ENCODE results near the gene TMEM175.

The TMEM175 gene

GRCh38 chr4:899556-899906 is 32.7 kb upstream of the TMEM175 start:
- no peak for DNase-seq

DNA sequence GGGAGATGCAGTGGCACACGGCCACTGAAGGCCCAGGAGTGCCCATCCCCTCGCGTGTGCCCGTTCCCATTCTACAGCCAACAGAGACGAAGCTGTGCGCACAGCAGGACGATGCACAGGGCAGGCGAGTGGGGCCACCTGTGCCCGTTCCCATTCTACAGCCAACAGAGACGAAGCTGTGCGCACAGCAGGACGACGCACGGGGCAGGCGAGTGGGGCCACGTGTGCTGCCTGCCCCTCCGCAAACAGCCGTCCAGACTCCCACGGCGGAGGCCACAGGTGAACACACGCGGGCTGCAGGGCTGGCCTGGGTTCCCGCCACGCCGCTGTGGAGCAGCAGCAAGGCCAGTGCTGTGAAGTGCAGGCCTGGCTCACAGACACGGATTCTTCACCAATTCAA is 32.2 kb upstream of the TMEM175 start:
- no peak for DNase-seq

GRCh38 chr4:900721-901120 is 31.5 kb upstream of the TMEM175 start:
- no peak for DNase-seq

GRCh38 chr4:901192-901910 is 30.9 kb upstream of the TMEM175 start:
- no peak for DNase-seq

- DNase-seq, result no peak
Observed at GRCh38 chr4:903066-904046, 28.9 kb upstream of the TMEM175 start.

DNA sequence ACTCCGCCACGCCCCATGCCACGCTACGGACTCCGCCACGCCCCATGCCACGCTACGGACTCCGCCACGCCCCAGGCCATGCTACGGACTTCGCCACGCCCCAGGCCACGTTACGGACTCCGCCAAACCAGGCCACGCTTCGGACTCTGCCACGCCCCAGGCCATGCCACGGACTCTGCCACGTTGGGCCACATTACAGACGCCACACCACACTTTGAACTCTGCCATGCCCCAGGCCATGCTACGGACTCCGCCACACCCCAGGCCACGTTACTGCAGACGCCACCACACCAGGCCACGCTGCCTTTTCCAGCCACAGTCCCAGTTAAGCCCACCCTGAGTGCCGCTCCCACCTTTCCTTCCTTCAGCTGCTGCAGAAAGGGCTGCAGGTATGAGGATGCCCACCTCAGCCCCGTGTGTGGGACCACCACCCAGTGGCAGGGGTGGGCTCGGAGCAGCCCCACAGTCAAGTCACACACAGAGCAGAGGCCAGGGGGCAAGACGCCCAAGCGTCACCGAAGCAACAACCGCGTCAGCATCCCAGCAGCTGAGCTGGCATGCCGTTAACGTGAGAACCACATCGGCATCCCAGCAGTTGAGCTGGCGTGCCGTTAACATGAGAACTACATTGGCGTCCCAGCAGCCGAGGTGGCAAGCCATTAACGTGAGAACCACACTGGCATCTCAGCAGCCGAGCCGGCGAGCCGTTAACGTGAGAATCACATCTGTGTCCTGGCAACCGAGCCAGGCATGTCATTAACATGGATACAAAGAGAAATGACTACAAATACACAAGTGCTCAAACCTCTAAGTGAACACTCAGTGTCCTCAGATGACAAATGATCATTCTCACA is 26.5 kb upstream of the TMEM175 start:
- DNase-seq, result no peak

DNA sequence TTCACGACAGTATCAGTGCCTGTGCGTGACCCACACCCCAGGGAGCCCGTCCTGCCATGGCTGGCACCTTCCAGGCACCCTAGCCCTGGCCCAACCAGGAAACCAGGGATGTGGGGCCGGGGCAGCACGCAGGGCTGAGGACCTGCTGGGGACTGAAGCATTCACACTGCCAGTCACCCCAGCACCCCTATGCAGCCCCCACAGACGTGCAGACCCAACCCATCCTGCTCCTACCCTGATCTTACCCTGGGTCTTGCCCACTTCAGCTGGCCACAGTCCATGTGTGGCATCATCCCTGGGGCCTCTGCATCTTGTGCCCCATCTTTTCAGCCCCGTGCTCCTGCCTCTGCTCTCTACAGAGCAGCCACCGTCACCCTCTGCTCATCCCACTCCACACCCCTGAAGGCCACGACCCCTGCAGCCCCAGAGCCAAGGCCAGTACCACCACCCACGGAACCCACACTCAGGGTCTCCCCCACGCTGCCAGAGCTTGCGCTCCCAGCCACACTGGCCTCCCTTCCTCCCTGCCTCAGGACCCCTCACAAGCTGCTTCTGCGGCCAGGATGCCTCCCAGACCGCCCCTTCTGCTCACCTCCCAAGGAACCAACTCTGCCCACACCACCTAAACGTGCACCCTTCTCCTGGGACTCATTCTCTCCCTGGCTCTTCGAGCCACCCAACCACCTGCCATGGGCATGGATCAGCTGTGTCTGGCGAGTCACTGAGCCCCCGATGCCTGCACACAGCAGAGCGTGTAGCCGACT is 25.7 kb upstream of the TMEM175 start:
- DNase-seq, result no peak

DNA sequence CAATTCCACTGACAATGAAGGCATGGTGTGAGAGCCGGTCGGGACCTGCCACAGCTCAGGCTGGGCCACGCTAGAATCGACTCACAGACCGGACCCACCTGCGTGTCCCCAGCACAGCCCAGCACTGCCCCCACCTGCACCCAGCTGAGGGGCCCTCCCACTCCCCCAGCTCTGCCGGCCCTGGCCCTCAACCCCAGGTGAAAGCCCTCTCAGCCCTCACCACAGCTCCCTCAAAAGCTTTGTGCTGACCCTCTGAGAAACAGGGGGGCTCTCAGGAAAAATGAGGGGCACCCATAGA is 25.2 kb upstream of the TMEM175 start:
- DNase-seq, result no peak

DNA sequence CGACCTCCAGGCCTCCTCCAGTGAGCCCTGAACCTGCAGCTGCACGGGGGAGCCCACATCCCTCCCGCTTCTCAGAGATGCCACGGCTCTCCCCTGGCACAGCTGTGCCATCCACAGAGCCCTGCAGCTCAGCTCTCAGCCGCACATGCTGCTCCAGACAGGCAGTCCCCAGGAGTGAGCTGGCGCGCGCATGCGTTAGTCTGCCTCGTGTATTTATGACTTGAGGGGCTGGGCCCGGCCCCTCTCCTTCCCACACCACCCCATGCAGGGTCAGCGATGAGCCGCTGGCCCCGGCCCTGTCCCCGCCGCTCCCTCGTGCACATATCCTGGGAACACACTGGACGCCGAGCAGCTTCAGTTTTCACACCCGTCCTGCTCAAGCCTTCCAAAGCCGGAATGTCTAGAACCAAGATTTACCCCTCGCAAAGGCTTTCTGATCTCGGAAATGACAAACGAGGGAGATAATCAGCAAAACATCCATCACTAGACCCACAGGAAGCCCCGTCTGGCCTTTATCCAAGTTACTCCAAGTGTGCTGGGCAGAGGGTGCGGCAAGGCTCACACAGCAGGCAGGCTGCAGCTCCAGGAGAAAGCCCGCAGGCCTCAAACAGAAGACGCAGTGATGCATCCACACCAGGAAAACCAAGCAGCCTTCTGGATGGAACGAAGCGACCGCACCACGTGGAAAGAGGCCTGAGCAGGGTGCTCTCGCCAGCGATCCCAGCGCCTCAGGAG is 24.4 kb upstream of the TMEM175 start:
- DNase-seq, result no peak

GRCh38 chr4:909131-909571 is 23.1 kb upstream of the TMEM175 start:
- DNase-seq, result no peak

GRCh38 chr4:909821-910220 is 22.4 kb upstream of the TMEM175 start:
- no peak for DNase-seq

GRCh38 chr4:910366-911091 is 21.7 kb upstream of the TMEM175 start:
- no peak for DNase-seq

DNA sequence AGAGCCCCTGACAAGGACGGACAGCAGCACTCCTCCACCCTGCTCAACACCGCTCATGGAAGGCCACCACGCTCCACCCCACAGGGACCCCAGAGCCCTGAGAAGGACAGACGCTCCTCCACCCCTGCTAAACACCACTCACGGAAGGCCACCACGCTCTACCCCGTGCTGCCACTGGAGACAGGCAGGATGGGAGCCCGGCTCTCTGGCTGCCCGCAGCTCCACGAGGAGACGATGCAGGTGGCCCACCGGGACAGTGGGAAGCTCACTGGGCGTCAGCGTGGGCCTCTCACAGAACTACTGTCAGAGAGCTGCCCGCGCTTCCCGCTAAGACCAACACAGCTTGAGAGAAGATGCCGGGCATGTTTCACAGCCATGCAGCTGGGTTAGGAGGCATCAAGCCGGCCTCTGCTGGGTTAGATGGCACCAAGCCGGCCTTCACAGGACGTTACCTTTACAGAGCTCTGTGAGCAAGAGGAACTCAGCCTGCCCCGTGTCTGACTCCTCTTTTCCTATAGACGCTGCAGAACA is 21.0 kb upstream of the TMEM175 start:
- DNase-seq, result no peak

- DNase-seq, result no peak
Observed at GRCh38 chr4:911871-912490, 20.3 kb upstream of the TMEM175 start.

DNA sequence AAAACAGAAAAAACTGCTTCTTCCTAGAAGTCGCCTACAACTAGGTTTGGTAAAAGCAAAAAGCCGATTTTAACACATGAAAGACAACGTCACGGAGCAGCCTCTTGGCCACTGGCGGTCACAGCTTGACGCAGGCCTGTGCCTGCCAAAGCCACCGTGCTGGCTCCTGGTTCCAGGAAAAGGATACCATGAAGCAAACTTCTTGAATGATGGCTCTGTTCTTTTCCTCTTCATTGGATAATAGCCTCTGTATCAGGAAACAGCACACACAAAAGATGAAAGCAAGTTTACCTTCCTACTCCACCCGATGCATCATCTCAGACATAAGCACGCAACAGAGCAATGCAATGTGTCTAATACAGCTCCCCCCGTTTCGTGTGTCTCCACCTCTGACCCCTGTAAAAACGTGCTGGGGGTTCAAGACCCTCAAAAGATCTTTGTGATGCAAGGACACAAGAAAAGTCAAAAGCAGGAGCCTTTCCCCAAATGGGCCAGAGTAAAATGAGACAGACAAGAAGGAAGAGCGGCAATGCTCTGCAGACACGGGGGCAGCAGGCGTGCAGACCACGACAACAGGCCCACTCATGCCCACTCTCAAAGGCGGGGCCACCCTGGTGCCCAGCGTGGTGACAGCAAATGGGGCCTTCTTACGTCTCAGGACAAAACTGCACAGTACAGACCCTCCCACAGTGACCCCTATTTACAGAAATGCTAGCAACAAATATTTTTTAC is 19.5 kb upstream of the TMEM175 start:
- no peak for DNase-seq

GRCh38 chr4:913280-913618 is 19.0 kb upstream of the TMEM175 start:
- DNase-seq, result no peak

DNA sequence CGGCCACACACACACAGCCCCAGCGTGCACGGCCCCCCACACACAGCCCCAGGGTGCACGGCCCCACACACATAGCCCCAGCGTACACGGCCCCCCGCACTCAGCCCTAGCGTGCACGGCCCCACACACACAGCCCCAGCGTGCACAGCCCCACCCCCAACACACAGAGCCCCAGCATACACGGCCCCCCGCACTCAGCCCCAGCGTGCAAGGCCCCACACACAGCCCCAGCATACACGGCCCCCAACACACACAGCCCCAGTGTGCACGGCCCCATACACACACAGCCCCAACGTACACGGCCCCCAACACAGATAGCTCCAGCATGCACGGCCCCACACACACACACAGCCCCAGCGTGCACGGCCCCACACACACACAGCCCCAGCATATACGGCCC is 17.7 kb upstream of the TMEM175 start:
- no peak for DNase-seq

GRCh38 chr4:915041-915474 is 17.2 kb upstream of the TMEM175 start:
- no peak for DNase-seq

- no peak for DNase-seq
Observed at GRCh38 chr4:915595-915994, 16.7 kb upstream of the TMEM175 start.

DNA sequence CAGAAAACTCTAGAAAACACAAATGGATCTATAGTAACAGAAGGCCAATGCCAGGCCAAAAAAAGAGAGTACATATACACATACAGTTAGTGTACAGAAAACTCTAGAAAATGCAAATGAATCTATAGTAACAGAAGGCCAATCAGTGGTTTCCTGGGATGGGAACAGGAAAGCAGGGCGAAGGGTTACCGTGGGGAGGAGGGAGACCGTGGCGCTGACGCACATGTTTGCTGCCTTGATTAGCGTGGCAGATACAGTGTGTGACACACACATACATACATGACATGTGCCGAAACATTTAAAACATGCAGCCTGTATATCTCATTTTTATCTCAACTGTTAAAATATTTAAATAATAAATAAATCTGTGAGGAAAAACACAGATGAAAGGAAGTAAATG is 14.8 kb upstream of the TMEM175 start:
- DNase-seq, result no peak

Data from stimulated activated CD8-positive, alpha-beta memory T cell treated with anti-CD3 and anti-CD28 coated beads, Interleukin-4, amount 100 ng/mL, for 48 hours (primary cell).